GM23338 (cell line): ENCODE data around the gene VPS16. TPM values are rescaled to one million over a fixed set of nuclear protein-coding genes. Genes with fewer than 3 reads are reported as not detected.
A peak's percentile ranks its signal among the peaks of the same experiment; 100 is the strongest.

ENCODE experiments used
- ATAC-seq: fragments of 200-7000 bp; cut with Tn5 transposase; 3 replicates; pipeline ENCODE4 v1.9.1; 2020
- DNase-seq: peaks from one replicate; pipeline ENCODE4 v3.0.0-alpha.2; 2015; ENCODE audit warnings: low spot score
- H2AFZ ChIP-seq: fragments of 200-600 bp; sonication (generic); 2 replicates; pipeline ENCODE4 v1.8.0; 2016; ENCODE audit warnings: antibody characterized with exemption, mild to moderate bottlenecking, moderate library complexity
- H3F3A ChIP-seq: fragments of 200-600 bp; sonication (generic); replicated peaks from 2 replicates; pipeline ENCODE4 v1.8.0; 2017; ENCODE audit warnings: antibody characterized with exemption, mixed run types, low read depth
- H3K27ac ChIP-seq: fragments of 200-600 bp; sonication (generic); 2 replicates; pipeline ENCODE4 v1.6.1; 2016; ENCODE audit warnings: low read depth
- H3K27me3 ChIP-seq: fragments of 200-600 bp; sonication (generic); 2 replicates; pipeline ENCODE4 v1.8.0; 2016; ENCODE audit warnings: mild to moderate bottlenecking, mixed run types, moderate library complexity; ENCODE audit not compliant: insufficient read depth
- H3K36me3 ChIP-seq: fragments of 200-600 bp; sonication (generic); 2 replicates; pipeline ENCODE4 v1.8.0; 2016; ENCODE audit warnings: mild to moderate bottlenecking; ENCODE audit not compliant: insufficient read depth
- H3K4me1 ChIP-seq: fragments of 200-600 bp; sonication (generic); 2 replicates; pipeline ENCODE4 v1.8.0; 2016; ENCODE audit warnings: mild to moderate bottlenecking, moderate library complexity; ENCODE audit not compliant: insufficient read depth
- H3K4me2 ChIP-seq: fragments of 200-600 bp; sonication (generic); 2 replicates; pipeline ENCODE4 v1.7.1; 2017; ENCODE audit warnings: mixed run types
- H3K4me3 ChIP-seq: fragments of 200-600 bp; sonication (generic); 2 replicates; pipeline ENCODE4 v1.6.1; 2016; ENCODE audit warnings: mixed run types
- H3K79me2 ChIP-seq: fragments of 200-600 bp; sonication (generic); replicated peaks from 2 replicates; pipeline ENCODE4 v1.8.0; 2017; ENCODE audit warnings: mild to moderate bottlenecking; ENCODE audit not compliant: insufficient read depth
- H3K9me2 ChIP-seq: fragments of 200-600 bp; sonication (generic); 2 replicates; pipeline ENCODE4 v1.8.0; 2017; ENCODE audit not compliant: insufficient read depth
- H4K20me1 ChIP-seq: fragments of 200-600 bp; sonication (generic); replicated peaks from 2 replicates; pipeline ENCODE4 v1.8.0; 2017; ENCODE audit warnings: mild to moderate bottlenecking; ENCODE audit not compliant: insufficient read depth
- H3K27ac Mint-ChIP-seq: 2 replicates; pipeline ENCODE4 v1.8.0; 2020; ENCODE audit warnings: inconsistent platforms, mild to moderate bottlenecking, moderate library complexity, mixed read lengths
- H3K27me3 Mint-ChIP-seq: 3 replicates; pipeline ENCODE4 v1.8.0; 2022; ENCODE audit warnings: low read depth, mild to moderate bottlenecking, moderate library complexity, mixed read lengths, inconsistent platforms; ENCODE audit not compliant: insufficient read depth, poor library complexity
- H3K36me3 Mint-ChIP-seq: 3 replicates; pipeline ENCODE4 v1.8.0; 2021; ENCODE audit warnings: low read depth, mild to moderate bottlenecking, inconsistent platforms, moderate library complexity, mixed read lengths
- H3K4me1 Mint-ChIP-seq: 3 replicates; pipeline ENCODE4 v1.8.0; 2020; ENCODE audit warnings: mild to moderate bottlenecking, inconsistent platforms, mixed read lengths
- H3K4me3 Mint-ChIP-seq: 3 replicates; pipeline ENCODE4 v1.8.0; 2021; ENCODE audit warnings: moderate library complexity, mild to moderate bottlenecking, inconsistent platforms, mixed read lengths
- H3K9me3 Mint-ChIP-seq: 3 replicates; pipeline ENCODE4 v1.8.0; 2020; ENCODE audit warnings: moderate library complexity, mild to moderate bottlenecking, inconsistent platforms, mixed read lengths
- ETS1 ChIP-seq: IDR thresholded peaks from 2 replicates; pipeline ENCODE4 v1.6.1; 2016; ENCODE audit warnings: antibody characterized with exemption
- EZH2 ChIP-seq: fragments of 200-600 bp; sonication (generic); IDR thresholded peaks from one replicate; pipeline ENCODE4 v1.8.0; 2017; ENCODE audit warnings: antibody characterized with exemption, mild to moderate bottlenecking, low read depth; ENCODE audit not compliant: unreplicated experiment
- EZH2phosphoT487 ChIP-seq: fragments of 200-600 bp; sonication (generic); IDR thresholded peaks from one replicate; pipeline ENCODE4 v1.8.1; 2018; ENCODE audit warnings: antibody characterized with exemption; ENCODE audit not compliant: unreplicated experiment
- JUNB ChIP-seq: IDR thresholded peaks from one replicate; pipeline ENCODE4 v1.6.1; 2016; ENCODE audit warnings: antibody characterized with exemption; ENCODE audit not compliant: unreplicated experiment
- NANOG ChIP-seq: IDR thresholded peaks from 2 replicates; pipeline ENCODE4 v1.6.1; 2016; ENCODE audit warnings: antibody characterized with exemption, borderline replicate concordance
- REST ChIP-seq: IDR thresholded peaks from one replicate; pipeline ENCODE4 v1.6.1; 2018; ENCODE audit warnings: antibody characterized with exemption; ENCODE audit not compliant: unreplicated experiment
- ZNF114 ChIP-seq: fragments of 250-450 bp; sonication (Bioruptor Pico); IDR thresholded peaks from 2 replicates; pipeline ENCODE4 v1.5.0; 2020; ENCODE audit warnings: mild to moderate bottlenecking, moderate library complexity
- ZNF331 ChIP-seq: fragments of 250-450 bp; sonication (Bioruptor Pico); IDR thresholded peaks from 2 replicates; pipeline ENCODE4 v1.5.0; 2020; ENCODE audit warnings: low read depth, mild to moderate bottlenecking, moderate library complexity
- polyA plus RNA-seq: library from polyadenylated mRNA; unstranded; fragments of >200 nt; fragmentation: Nextera tagmentation; extraction: Ambion mirVana; gene quantifications from 2 replicates; pipeline ENCODE4 v1.2.1, GENCODE V29; 2016
- total RNA-seq: library from RNA; depleted of rRNA; stranded (reverse); fragments of >200 nt; shearing (Covaris generic); gene quantifications from 2 replicates; pipeline ENCODE4 v1.2.3, GENCODE V29; 2014

VPS16 gene
- total and polyA plus RNA-seq, 2 experiments from 2014 or later: 11.2 to 17.7 TPM

GRCh38 chr20:2820896-2821869 lies 19.4 kb upstream of the VPS16 start:
- peak overlapping the region; percentile 96 for H2AFZ ChIP-seq
- peak overlapping the region; percentile 61 for H3K4me3 Mint-ChIP-seq
- H3K4me3 ChIP-seq: peak overlapping the region; percentile 48

GRCh38 chr20:2822073-2822472 lies 18.5 kb upstream of the VPS16 start:
- Histone ChIP-seq H3K9me2 (no peaks in the 10 kb centered on the region), H3K4me1 (peaks cover 4% of the 10 kb centered on the region; the same call in 1 of the 2 replicates), H3F3A (no peaks in the 10 kb centered on the region), H3K27ac (no peak overlapping the region), H4K20me1 (no peaks in the 10 kb centered on the region), H3K79me2 (no peaks in the 10 kb centered on the region), H3K36me3 (no peaks in the 10 kb centered on the region), H3K4me2 (0 out of 2 replicates have a peak overlapping the region, but pooled peaks have one; percentile 43), H3K27me3 (peaks cover 65% of the 10 kb centered on the region), H2AFZ (no peak overlapping the region), H3K4me3 (no peak overlapping the region)
- ATAC-seq: no peak
- Mint-ChIP-seq H3K9me3 (peaks cover 18% of the 10 kb centered on the region), H3K27me3 (peaks cover 37% of the 10 kb centered on the region), H3K4me3 (no peak overlapping the region), H3K27ac (no peak overlapping the region), H3K36me3 (peaks cover 11% of the 10 kb centered on the region; the same call in 2 of the 3 replicates), H3K4me1 (peaks cover 13% of the 10 kb centered on the region)
- no peak for DNase-seq
- TF ChIP-seq ZNF114 (CRISPR knock-in tag) (no peak), EZH2 (no peak), EZH2phosphoT487 (no peak), ZNF331 (CRISPR knock-in tag) (no peak), ETS1 (no peak)

More at GRCh38 chr20:2820896-2821869, 19.4 kb upstream of the VPS16 start:
- Mint-ChIP-seq H3K9me3 (peaks cover 18% of the 10 kb centered on the region), H3K27me3 (peaks cover 37% of the 10 kb centered on the region), H3K27ac (no peak overlapping the region), H3K36me3 (peaks cover 11% of the 10 kb centered on the region; the same call in 2 of the 3 replicates), H3K4me1 (peaks cover 13% of the 10 kb centered on the region)
- H3F3A ChIP-seq: no peaks in the 10 kb centered on the region
- H3K4me1 ChIP-seq: peaks cover 4% of the 10 kb centered on the region; the same call in 1 of the 2 replicates
- ATAC-seq (peak; percentile 58), DNase-seq (peak; percentile 64)
- H3K9me2 ChIP-seq: no peaks in the 10 kb centered on the region
- H3K27me3 ChIP-seq: peaks cover 56% of the 10 kb centered on the region
- no peaks in the 10 kb centered on the region for H4K20me1 ChIP-seq
- no peaks in the 10 kb centered on the region for H3K79me2 ChIP-seq
- TF ChIP-seq EZH2phosphoT487 (no peak), EZH2 (peak; percentile 91), JUNB (no peak), REST (no peak), NANOG (no peak), ZNF331 (CRISPR knock-in tag) (no peak)
- peak overlapping the region; percentile 88 for H3K4me2 ChIP-seq
- no peaks in the 10 kb centered on the region for H3K36me3 ChIP-seq
- H3K27ac ChIP-seq: no peak overlapping the region
